ENCODE measurements around the gene MAP6D1.

DNA sequence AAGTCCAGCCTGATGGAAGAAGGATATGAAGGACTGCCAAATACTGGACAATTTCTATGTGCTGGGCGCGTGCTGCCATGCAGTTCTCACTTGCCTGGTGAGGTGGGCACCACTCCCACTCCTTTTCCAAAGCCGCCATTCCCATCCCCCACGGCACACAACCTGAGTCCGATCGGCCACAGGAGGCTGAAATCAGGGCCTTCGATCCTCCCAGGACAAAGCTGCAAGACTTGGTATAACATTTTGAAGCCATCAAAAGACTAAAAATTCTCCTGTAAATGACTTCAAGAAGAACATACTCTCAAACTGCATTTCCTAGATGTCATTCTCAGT, 3.1 kb upstream of the MAP6D1 start:
- TF ChIP-seq POLR2AphosphoS5 (IDR thresholded peaks at IDR 0.05; ENCODE audit: borderline replicate concordance, low read depth, low read length) (no peak), EZH2 (IDR thresholded peaks at IDR 0.05) (no peak)

All from SK-N-MC (cell line).